WTC11 (cell line): ENCODE data around the gene SRD5A1. TPM values are rescaled to one million over a fixed set of nuclear protein-coding genes. Genes with fewer than 3 reads are reported as not detected.
A peak's percentile ranks its signal among the peaks of the same experiment; 100 is the strongest.

Experiments used
- ATAC-seq: fragments of 200-7000 bp; cut with Tn5 transposase; 2 replicates; pipeline ENCODE4 v1.10.0; 2021; ENCODE audit warnings: mild to moderate bottlenecking, moderate library complexity
- CTCF ChIA-PET: fragments of 300-600 bp; sonication (Branson Sonifier 250); formaldehyde crosslinking; loops from one replicate; lab custom pipeline; 2021; ENCODE audit warnings: antibody characterized with exemption; lab: Charles Lee
- POLR2A ChIA-PET: fragments of 350-600 bp; sonication (Branson Sonifier 250); formaldehyde crosslinking; loops from one replicate; lab custom pipeline; 2021; ENCODE audit warnings: antibody characterized with exemption; lab: Charles Lee
- DNase-seq: peaks from one replicate; pipeline ENCODE4 v3.0.0; 2021; ENCODE audit warnings: low spot score
- H3K27ac Mint-ChIP-seq: 2 replicates; pipeline ENCODE4 v1.8.0; 2021; ENCODE audit warnings: mixed read lengths
- H3K27me3 Mint-ChIP-seq: 2 replicates; pipeline ENCODE4 v1.8.0; 2021; ENCODE audit warnings: low read depth, mild to moderate bottlenecking, moderate library complexity, mixed read lengths
- H3K36me3 Mint-ChIP-seq: 2 replicates; pipeline ENCODE4 v1.8.0; 2021; ENCODE audit warnings: mixed read lengths
- H3K4me1 Mint-ChIP-seq: 2 replicates; pipeline ENCODE4 v1.8.0; 2022; ENCODE audit warnings: mixed read lengths
- H3K4me3 Mint-ChIP-seq: 2 replicates; pipeline ENCODE4 v1.8.0; 2021; ENCODE audit warnings: mild to moderate bottlenecking, moderate library complexity, mixed read lengths
- H3K9me3 Mint-ChIP-seq: 2 replicates; pipeline ENCODE4 v1.8.0; 2021; ENCODE audit warnings: mixed read lengths
- ESRRA ChIP-seq: sonication (generic); formaldehyde crosslinking; IDR thresholded peaks from 2 replicates; pipeline ENCODE4 v1.8.1; 2022; ENCODE audit warnings: mild to moderate bottlenecking, missing genetic modification reagents, borderline replicate concordance
- NR3C1 ChIP-seq: sonication (generic); formaldehyde crosslinking; conservative IDR thresholded peaks from 2 replicates; pipeline ENCODE4 v1.8.1; 2023; ENCODE audit warnings: low read depth, mild to moderate bottlenecking, missing genetic modification reagents
- PRRX2 ChIP-seq: fragments of 250-450 bp; sonication (Bioruptor Pico); IDR thresholded peaks from 2 replicates; pipeline ENCODE4 v1.8.0; 2021; ENCODE audit warnings: mild to moderate bottlenecking
- SMAD3 ChIP-seq: sonication (generic); formaldehyde crosslinking; IDR thresholded peaks from 2 replicates; pipeline ENCODE4 v1.8.0; 2022; ENCODE audit warnings: missing genetic modification reagents, mild to moderate bottlenecking, borderline replicate concordance
- SMAD4 ChIP-seq: sonication (generic); formaldehyde crosslinking; IDR thresholded peaks from 2 replicates; pipeline ENCODE4 v1.8.0; 2022; ENCODE audit warnings: mild to moderate bottlenecking, missing genetic modification reagents
- SP1 ChIP-seq: sonication (generic); formaldehyde crosslinking; conservative IDR thresholded peaks from 2 replicates; pipeline ENCODE4 v1.8.1; 2022; ENCODE audit warnings: missing genetic modification reagents
- TEAD4 ChIP-seq: sonication (generic); formaldehyde crosslinking; IDR thresholded peaks from 2 replicates; pipeline ENCODE4 v1.8.0; 2022; ENCODE audit warnings: mild to moderate bottlenecking, missing genetic modification reagents
- ZBTB21 ChIP-seq: sonication (generic); formaldehyde crosslinking; IDR thresholded peaks from 2 replicates; pipeline ENCODE4 v1.8.1; 2023; ENCODE audit warnings: mild to moderate bottlenecking, missing genetic modification reagents, borderline replicate concordance
- ZNF416 ChIP-seq: fragments of 250-450 bp; sonication (Bioruptor Pico); IDR thresholded peaks from 2 replicates; pipeline ENCODE4 v1.9.0; 2021; ENCODE audit warnings: mild to moderate bottlenecking, inconsistent platforms
- ZNF423 ChIP-seq: fragments of 250-450 bp; sonication (Bioruptor Pico); IDR thresholded peaks from 2 replicates; pipeline ENCODE4 v2.1.2; 2022; ENCODE audit warnings: mild to moderate bottlenecking, moderate library complexity
- total RNA-seq: library from RNA; stranded (reverse); gene quantifications from 3 replicates; pipeline ENCODE4 v1.2.3, GENCODE V29; 2021
- TF ChIP-seq, protein P1 (sequence below): sonication (generic); formaldehyde crosslinking; IDR thresholded peaks from 2 replicates; pipeline ENCODE4 v1.8.1; 2022; ENCODE audit warnings: mild to moderate bottlenecking, moderate library complexity, missing genetic modification reagents
- TF ChIP-seq, protein P2 (sequence below): fragments of 250-450 bp; sonication (Bioruptor Pico); conservative IDR thresholded peaks from 2 replicates; pipeline ENCODE4 v1.9.0; 2021; ENCODE audit warnings: mild to moderate bottlenecking
- TF ChIP-seq, protein P3 (sequence below): sonication (generic); formaldehyde crosslinking; conservative IDR thresholded peaks from 2 replicates; pipeline ENCODE4 v1.8.1; 2022; ENCODE audit warnings: mild to moderate bottlenecking, missing genetic modification reagents
- TF ChIP-seq, protein P4 (sequence below): sonication (generic); formaldehyde crosslinking; IDR thresholded peaks from 2 replicates; pipeline ENCODE4 v1.8.0; 2023; ENCODE audit warnings: missing genetic modification reagents
- TF ChIP-seq, protein P5 (sequence below): fragments of 250-450 bp; sonication (Bioruptor Pico); IDR thresholded peaks from 2 replicates; pipeline ENCODE4 v2.1.2; 2022; ENCODE audit warnings: mild to moderate bottlenecking, moderate library complexity
- TF ChIP-seq, protein P6 (sequence below): fragments of 250-450 bp; sonication (Bioruptor Pico); IDR thresholded peaks from 2 replicates; pipeline ENCODE4 v1.9.0; 2021; ENCODE audit warnings: mild to moderate bottlenecking, borderline replicate concordance
- TF ChIP-seq, protein P7 (sequence below): sonication (generic); formaldehyde crosslinking; IDR thresholded peaks from 2 replicates; pipeline ENCODE4 v1.8.1; 2022; ENCODE audit warnings: low read depth, missing genetic modification reagents, borderline replicate concordance
- TF ChIP-seq, protein P8 (sequence below): fragments of 250-450 bp; sonication (Bioruptor Pico); IDR thresholded peaks from 2 replicates; pipeline ENCODE4 v1.9.0; 2021; ENCODE audit warnings: mild to moderate bottlenecking

SRD5A1 gene
- total RNA-seq, 1 experiment from 2014 or later: 36.9 TPM

DNA sequence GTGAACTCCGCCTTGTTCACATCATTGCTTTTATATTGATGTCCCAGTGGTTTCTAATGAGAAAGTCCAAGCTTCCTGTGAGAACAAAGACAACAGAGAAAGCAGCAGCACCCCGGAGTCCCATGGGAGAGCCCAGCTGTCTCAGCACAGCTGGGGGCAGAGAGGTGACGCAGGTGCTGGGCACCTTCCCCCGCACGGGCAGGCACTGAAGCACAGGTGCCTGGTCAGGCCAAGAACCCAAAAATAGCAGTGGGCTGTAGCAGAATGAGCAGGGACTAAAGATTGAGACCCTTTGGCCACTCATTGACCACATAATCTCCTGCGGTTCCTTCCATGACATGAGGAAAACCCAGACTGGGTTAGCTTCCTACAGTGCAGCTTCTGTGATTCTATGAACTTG is 18.8 kb downstream of the SRD5A1 start:
- POLR2A ChIA-PET: no interaction called here

DNA sequence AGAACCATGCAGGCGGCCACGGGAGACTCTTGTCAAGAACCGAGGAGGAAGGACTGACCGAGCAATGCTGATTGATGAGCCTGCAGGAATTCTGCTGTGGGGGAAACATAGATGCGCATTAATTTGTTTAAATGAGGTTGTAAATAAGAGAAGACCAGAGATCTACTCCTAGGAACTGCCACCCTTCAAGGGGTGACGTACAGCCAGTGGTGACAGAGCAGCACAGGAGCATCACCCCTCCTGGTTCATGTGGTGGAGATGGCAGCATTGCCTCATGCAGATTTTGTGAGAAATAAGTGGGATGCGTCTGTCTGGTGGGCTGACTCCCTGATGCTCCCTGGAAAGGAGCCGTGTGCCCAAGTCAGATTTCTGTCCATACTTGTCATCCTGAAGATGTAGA is 22.2 kb downstream of the SRD5A1 start:
- DNase-seq: no peak
- POLR2A ChIA-PET: no interaction called here
- H3K27ac Mint-ChIP-seq: no peak overlapping the region
- TF ChIP-seq, protein P1, sequence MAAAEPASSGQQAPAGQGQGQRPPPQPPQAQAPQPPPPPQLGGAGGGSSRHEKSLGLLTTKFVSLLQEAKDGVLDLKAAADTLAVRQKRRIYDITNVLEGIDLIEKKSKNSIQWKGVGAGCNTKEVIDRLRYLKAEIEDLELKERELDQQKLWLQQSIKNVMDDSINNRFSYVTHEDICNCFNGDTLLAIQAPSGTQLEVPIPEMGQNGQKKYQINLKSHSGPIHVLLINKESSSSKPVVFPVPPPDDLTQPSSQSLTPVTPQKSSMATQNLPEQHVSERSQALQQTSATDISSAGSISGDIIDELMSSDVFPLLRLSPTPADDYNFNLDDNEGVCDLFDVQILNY (CRISPR knock-in tag): no peak
- no peak for TF ChIP-seq PRRX2 (CRISPR knock-in tag)
- TF ChIP-seq TEAD4 (CRISPR knock-in tag): no peak
- TF ChIP-seq, protein P2, sequence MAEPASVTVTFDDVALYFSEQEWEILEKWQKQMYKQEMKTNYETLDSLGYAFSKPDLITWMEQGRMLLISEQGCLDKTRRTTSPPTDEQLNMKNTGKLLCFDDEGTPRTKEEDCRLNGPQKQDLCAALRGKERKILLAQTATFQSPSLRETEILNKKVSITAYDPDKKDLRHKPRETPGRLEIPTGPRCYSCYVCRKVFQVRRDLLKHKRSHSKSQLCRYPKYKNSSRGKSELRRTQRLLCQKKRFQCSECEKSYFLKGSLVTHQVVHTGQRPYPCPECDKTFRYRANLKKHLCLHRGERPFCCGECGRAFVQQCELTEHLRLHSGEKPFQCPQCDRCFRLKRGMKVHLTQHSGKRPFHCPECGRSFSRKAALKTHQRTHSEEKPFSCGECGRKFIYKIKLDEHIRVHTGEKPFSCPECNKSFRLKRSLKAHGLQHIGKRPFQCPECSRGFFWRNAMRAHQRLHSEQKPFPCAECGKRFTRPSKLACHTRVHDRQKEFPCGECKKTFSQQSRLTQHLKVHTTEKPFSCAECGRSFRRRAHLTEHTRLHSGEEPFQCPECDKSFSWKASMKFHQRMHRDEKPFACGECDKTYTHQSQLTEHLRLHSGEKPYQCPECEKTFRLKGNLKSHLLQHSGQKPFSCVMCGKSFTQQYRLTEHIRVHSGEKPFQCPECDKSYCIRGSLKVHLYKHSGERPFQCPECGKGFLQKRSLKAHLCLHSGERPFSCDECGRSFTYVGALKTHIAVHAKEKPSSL (CRISPR knock-in tag): no peak
- no peak for TF ChIP-seq ZNF423 (CRISPR knock-in tag)
- TF ChIP-seq, all 79 proteins: peak for 0
- ATAC-seq: no peak
- peaks cover 5% of the 10 kb centered on the region for H3K4me1 Mint-ChIP-seq
- peaks cover 13% of the 10 kb centered on the region for H3K9me3 Mint-ChIP-seq
- H3K4me3 Mint-ChIP-seq: no peak overlapping the region
- H3K36me3 Mint-ChIP-seq: peaks cover 42% of the 10 kb centered on the region
- no peaks in the 10 kb centered on the region for H3K27me3 Mint-ChIP-seq
- CTCF ChIA-PET: no interaction called here

More for the DNA sequence above, 18.8 kb downstream of the SRD5A1 start:
- no peak overlapping the region for H3K4me3 Mint-ChIP-seq
- 0 out of 2 replicates have a peak overlapping the region, but pooled peaks have one; percentile 19 for H3K27ac Mint-ChIP-seq
- H3K27me3 Mint-ChIP-seq: no peaks in the 10 kb centered on the region
- ATAC-seq: no peak
- peaks cover 15% of the 10 kb centered on the region for H3K9me3 Mint-ChIP-seq
- peaks cover 24% of the 10 kb centered on the region for H3K4me1 Mint-ChIP-seq
- H3K36me3 Mint-ChIP-seq: peaks cover 29% of the 10 kb centered on the region
- CTCF ChIA-PET: no interaction called here
- DNase-seq: no peak
- TF ChIP-seq NR3C1 (CRISPR knock-in tag) (no peak), SP1 (CRISPR knock-in tag) (no peak), ZNF416 (CRISPR knock-in tag) (no peak)
- TF ChIP-seq, protein P3, sequence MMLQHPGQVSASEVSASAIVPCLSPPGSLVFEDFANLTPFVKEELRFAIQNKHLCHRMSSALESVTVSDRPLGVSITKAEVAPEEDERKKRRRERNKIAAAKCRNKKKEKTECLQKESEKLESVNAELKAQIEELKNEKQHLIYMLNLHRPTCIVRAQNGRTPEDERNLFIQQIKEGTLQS (CRISPR knock-in tag): no peak
- TF ChIP-seq, protein P4, sequence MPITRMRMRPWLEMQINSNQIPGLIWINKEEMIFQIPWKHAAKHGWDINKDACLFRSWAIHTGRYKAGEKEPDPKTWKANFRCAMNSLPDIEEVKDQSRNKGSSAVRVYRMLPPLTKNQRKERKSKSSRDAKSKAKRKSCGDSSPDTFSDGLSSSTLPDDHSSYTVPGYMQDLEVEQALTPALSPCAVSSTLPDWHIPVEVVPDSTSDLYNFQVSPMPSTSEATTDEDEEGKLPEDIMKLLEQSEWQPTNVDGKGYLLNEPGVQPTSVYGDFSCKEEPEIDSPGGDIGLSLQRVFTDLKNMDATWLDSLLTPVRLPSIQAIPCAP (CRISPR knock-in tag): no peak
- TF ChIP-seq, protein P5, sequence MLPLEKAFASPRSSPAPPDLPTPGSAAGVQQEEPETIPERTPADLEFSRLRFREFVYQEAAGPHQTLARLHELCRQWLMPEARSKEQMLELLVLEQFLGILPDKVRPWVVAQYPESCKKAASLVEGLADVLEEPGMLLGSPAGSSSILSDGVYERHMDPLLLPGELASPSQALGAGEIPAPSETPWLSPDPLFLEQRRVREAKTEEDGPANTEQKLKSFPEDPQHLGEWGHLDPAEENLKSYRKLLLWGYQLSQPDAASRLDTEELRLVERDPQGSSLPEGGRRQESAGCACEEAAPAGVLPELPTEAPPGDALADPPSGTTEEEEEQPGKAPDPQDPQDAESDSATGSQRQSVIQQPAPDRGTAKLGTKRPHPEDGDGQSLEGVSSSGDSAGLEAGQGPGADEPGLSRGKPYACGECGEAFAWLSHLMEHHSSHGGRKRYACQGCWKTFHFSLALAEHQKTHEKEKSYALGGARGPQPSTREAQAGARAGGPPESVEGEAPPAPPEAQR: no peak
- TF ChIP-seq, protein P6, sequence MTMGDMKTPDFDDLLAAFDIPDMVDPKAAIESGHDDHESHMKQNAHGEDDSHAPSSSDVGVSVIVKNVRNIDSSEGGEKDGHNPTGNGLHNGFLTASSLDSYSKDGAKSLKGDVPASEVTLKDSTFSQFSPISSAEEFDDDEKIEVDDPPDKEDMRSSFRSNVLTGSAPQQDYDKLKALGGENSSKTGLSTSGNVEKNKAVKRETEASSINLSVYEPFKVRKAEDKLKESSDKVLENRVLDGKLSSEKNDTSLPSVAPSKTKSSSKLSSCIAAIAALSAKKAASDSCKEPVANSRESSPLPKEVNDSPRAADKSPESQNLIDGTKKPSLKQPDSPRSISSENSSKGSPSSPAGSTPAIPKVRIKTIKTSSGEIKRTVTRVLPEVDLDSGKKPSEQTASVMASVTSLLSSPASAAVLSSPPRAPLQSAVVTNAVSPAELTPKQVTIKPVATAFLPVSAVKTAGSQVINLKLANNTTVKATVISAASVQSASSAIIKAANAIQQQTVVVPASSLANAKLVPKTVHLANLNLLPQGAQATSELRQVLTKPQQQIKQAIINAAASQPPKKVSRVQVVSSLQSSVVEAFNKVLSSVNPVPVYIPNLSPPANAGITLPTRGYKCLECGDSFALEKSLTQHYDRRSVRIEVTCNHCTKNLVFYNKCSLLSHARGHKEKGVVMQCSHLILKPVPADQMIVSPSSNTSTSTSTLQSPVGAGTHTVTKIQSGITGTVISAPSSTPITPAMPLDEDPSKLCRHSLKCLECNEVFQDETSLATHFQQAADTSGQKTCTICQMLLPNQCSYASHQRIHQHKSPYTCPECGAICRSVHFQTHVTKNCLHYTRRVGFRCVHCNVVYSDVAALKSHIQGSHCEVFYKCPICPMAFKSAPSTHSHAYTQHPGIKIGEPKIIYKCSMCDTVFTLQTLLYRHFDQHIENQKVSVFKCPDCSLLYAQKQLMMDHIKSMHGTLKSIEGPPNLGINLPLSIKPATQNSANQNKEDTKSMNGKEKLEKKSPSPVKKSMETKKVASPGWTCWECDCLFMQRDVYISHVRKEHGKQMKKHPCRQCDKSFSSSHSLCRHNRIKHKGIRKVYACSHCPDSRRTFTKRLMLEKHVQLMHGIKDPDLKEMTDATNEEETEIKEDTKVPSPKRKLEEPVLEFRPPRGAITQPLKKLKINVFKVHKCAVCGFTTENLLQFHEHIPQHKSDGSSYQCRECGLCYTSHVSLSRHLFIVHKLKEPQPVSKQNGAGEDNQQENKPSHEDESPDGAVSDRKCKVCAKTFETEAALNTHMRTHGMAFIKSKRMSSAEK (CRISPR knock-in tag): no peak

DNA sequence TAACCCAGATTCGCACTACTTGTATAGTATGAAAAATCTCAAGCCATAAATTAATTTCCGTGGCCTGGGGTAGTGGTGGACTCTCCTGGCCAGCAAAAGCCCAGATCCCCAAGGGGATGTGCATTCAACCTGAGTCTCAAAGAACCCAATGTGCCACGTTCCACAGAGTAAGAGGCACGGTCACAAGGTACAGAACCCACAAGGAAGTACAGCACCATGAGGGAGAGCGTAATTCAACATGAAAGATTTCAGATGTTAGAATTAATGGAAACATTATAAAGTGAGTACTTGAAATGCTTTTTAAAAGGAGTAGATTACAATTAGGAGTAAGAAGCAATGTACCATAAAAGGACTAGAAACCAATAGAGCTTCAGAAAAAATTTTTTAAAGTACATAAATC is 23.4 kb downstream of the SRD5A1 start:
- H3K27ac Mint-ChIP-seq: no peak overlapping the region
- H3K9me3 Mint-ChIP-seq: peaks cover 13% of the 10 kb centered on the region
- no peaks in the 10 kb centered on the region for H3K4me1 Mint-ChIP-seq
- ATAC-seq: no peak
- POLR2A ChIA-PET: no interaction called here
- H3K4me3 Mint-ChIP-seq: no peak overlapping the region
- H3K36me3 Mint-ChIP-seq: peaks cover 42% of the 10 kb centered on the region
- CTCF ChIA-PET: no interaction called here
- no peaks in the 10 kb centered on the region for H3K27me3 Mint-ChIP-seq
- no peak for DNase-seq
- TF ChIP-seq ZBTB21 (no peak), SMAD3 (CRISPR knock-in tag) (no peak), ESRRA (CRISPR knock-in tag) (no peak), SMAD4 (CRISPR knock-in tag) (no peak)
- TF ChIP-seq, protein P7, sequence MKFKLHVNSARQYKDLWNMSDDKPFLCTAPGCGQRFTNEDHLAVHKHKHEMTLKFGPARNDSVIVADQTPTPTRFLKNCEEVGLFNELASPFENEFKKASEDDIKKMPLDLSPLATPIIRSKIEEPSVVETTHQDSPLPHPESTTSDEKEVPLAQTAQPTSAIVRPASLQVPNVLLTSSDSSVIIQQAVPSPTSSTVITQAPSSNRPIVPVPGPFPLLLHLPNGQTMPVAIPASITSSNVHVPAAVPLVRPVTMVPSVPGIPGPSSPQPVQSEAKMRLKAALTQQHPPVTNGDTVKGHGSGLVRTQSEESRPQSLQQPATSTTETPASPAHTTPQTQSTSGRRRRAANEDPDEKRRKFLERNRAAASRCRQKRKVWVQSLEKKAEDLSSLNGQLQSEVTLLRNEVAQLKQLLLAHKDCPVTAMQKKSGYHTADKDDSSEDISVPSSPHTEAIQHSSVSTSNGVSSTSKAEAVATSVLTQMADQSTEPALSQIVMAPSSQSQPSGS (CRISPR knock-in tag): no peak
- TF ChIP-seq, protein P8, sequence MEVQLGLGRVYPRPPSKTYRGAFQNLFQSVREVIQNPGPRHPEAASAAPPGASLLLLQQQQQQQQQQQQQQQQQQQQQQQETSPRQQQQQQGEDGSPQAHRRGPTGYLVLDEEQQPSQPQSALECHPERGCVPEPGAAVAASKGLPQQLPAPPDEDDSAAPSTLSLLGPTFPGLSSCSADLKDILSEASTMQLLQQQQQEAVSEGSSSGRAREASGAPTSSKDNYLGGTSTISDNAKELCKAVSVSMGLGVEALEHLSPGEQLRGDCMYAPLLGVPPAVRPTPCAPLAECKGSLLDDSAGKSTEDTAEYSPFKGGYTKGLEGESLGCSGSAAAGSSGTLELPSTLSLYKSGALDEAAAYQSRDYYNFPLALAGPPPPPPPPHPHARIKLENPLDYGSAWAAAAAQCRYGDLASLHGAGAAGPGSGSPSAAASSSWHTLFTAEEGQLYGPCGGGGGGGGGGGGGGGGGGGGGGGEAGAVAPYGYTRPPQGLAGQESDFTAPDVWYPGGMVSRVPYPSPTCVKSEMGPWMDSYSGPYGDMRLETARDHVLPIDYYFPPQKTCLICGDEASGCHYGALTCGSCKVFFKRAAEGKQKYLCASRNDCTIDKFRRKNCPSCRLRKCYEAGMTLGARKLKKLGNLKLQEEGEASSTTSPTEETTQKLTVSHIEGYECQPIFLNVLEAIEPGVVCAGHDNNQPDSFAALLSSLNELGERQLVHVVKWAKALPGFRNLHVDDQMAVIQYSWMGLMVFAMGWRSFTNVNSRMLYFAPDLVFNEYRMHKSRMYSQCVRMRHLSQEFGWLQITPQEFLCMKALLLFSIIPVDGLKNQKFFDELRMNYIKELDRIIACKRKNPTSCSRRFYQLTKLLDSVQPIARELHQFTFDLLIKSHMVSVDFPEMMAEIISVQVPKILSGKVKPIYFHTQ: no peak
